Mesendoderm (in vitro differentiated cells): ENCODE measurements around the gene ANGPTL2.
A peak's percentile ranks its signal among the peaks of the same experiment; 100 is the strongest.

Experiments
- DNase-seq: peaks from one replicate; pipeline ENCODE4 v3.0.0; 2013
- H2AK5ac ChIP-seq: 2 replicates; pipeline ENCODE4 v1.6.1; 2013; ENCODE audit warnings: low read length, inconsistent platforms
- H2BK120ac ChIP-seq: 2 replicates; pipeline ENCODE4 v1.6.1; 2013; ENCODE audit warnings: low read depth, mild to moderate bottlenecking, low read length, moderate library complexity, mixed read lengths
- H2BK15ac ChIP-seq: replicated peaks from 2 replicates; pipeline ENCODE4 v1.6.1; 2013; ENCODE audit warnings: low read depth, mild to moderate bottlenecking, moderate library complexity
- H2BK5ac ChIP-seq: 2 replicates; pipeline ENCODE4 v1.6.1; 2013; ENCODE audit warnings: low read length, inconsistent platforms
- H3K18ac ChIP-seq: 2 replicates; pipeline ENCODE4 v1.6.1; 2013; ENCODE audit warnings: mild to moderate bottlenecking, low read length, mixed read lengths
- H3K23ac ChIP-seq: one replicate; pipeline ENCODE4 v1.6.1; 2013; ENCODE audit warnings: low read length
- H3K27ac ChIP-seq: 2 replicates; pipeline ENCODE4 v1.5.1; 2013; ENCODE audit warnings: low read depth, mild to moderate bottlenecking, inconsistent platforms, low read length, moderate library complexity
- H3K27me3 ChIP-seq: 2 replicates; pipeline ENCODE4 v1.6.1; 2013; ENCODE audit warnings: low read length, control low read depth, mild to moderate bottlenecking, inconsistent platforms; ENCODE audit not compliant: insufficient read depth, poor library complexity
- H3K36me3 ChIP-seq: 2 replicates; pipeline ENCODE4 v1.6.1; 2013; ENCODE audit warnings: low read length, inconsistent platforms; ENCODE audit not compliant: control insufficient read depth, insufficient read depth
- H3K4ac ChIP-seq: one replicate; pipeline ENCODE4 v1.6.1; 2013; ENCODE audit warnings: low read depth, mild to moderate bottlenecking, low read length, moderate library complexity
- H3K4me1 ChIP-seq: 2 replicates; pipeline ENCODE4 v1.6.1; 2013; ENCODE audit warnings: low read depth, low read length, inconsistent platforms; ENCODE audit not compliant: control insufficient read depth
- H3K4me2 ChIP-seq: 2 replicates; pipeline ENCODE4 v1.6.1; 2013; ENCODE audit warnings: low read length
- H3K4me3 ChIP-seq: 2 replicates; pipeline ENCODE4 v1.5.1; 2013; ENCODE audit warnings: mild to moderate bottlenecking, low read length
- H3K56ac ChIP-seq: one replicate; pipeline ENCODE4 v1.6.1; 2013; ENCODE audit warnings: low read length
- H3K79me1 ChIP-seq: 2 replicates; pipeline ENCODE4 v1.6.1; 2013; ENCODE audit warnings: low read length, inconsistent platforms
- H3K79me2 ChIP-seq: 2 replicates; pipeline ENCODE4 v1.6.1; 2013; ENCODE audit warnings: mild to moderate bottlenecking, low read length; ENCODE audit not compliant: control insufficient read depth, insufficient read depth
- H3K9ac ChIP-seq: 2 replicates; pipeline ENCODE4 v1.6.1; 2013; ENCODE audit warnings: low read length, inconsistent platforms
- H4K5ac ChIP-seq: one replicate; pipeline ENCODE4 v1.6.1; 2013; ENCODE audit warnings: low read length
- H4K8ac ChIP-seq: one replicate; pipeline ENCODE4 v1.6.1; 2013; ENCODE audit warnings: low read depth, mild to moderate bottlenecking, control low read depth, low read length, moderate library complexity
- WGBS: extraction: QIAGEN DNeasy Blood & Tissue Kit; methylation state at CpG from one replicate; pipeline ENCODE4 v1.1.7; 2013; ENCODE audit warnings: low lambda C conversion rate, missing lambda C conversion rate; ENCODE audit not compliant: insufficient coverage; ENCODE audit errors: extremely low coverage; 5-methylcytosine and 5-hydroxymethylcytosine counted together

Gene ANGPTL2

GRCh38 chr9:127136880-127137639, 14.6 kb upstream of the ANGPTL2 start:
- Histone ChIP-seq H3K36me3 (no peaks in the 10 kb centered on the region), H3K23ac (no peak overlapping the region), H3K79me2 (no peaks in the 10 kb centered on the region), H3K18ac (no peak overlapping the region), H3K4me3 (no peak overlapping the region), H3K56ac (no peak overlapping the region), H4K5ac (no peak overlapping the region), H2AK5ac (no peak overlapping the region), H3K27ac (no peak overlapping the region), H2BK120ac (no peak overlapping the region), H3K9ac (no peak overlapping the region), H3K4ac (no peak overlapping the region), H2BK5ac (no peak overlapping the region), H4K8ac (no peak overlapping the region), H3K4me1 (peaks cover 12% of the 10 kb centered on the region), H3K4me2 (no peak overlapping the region), H2BK15ac (no peak overlapping the region), H3K79me1 (no peaks in the 10 kb centered on the region), H3K27me3 (no peaks in the 10 kb centered on the region)
- no peak for DNase-seq
- WGBS = no CpG with 5 or more reads among the region's 5 CpGs

- Histone ChIP-seq H4K5ac (no peak overlapping the region), H3K4me3 (no peak overlapping the region), H2AK5ac (no peak overlapping the region), H3K18ac (no peak overlapping the region), H4K8ac (no peak overlapping the region), H2BK5ac (no peak overlapping the region), H3K27me3 (no peaks in the 10 kb centered on the region), H3K4me2 (no peak overlapping the region), H3K27ac (no peak overlapping the region), H3K79me2 (no peaks in the 10 kb centered on the region), H3K4ac (no peak overlapping the region), H2BK120ac (no peak overlapping the region), H3K79me1 (no peaks in the 10 kb centered on the region), H3K36me3 (no peaks in the 10 kb centered on the region), H3K56ac (no peak overlapping the region), H3K9ac (no peak overlapping the region), H3K23ac (no peak overlapping the region), H2BK15ac (no peak overlapping the region), H3K4me1 (peaks cover 19% of the 10 kb centered on the region)
- WGBS = no CpG with 5 or more reads among the region's 8 CpGs
- DNase-seq = no peak
Measured at GRCh38 chr9:127136081-127136879, 13.8 kb upstream of the ANGPTL2 start.

DNA sequence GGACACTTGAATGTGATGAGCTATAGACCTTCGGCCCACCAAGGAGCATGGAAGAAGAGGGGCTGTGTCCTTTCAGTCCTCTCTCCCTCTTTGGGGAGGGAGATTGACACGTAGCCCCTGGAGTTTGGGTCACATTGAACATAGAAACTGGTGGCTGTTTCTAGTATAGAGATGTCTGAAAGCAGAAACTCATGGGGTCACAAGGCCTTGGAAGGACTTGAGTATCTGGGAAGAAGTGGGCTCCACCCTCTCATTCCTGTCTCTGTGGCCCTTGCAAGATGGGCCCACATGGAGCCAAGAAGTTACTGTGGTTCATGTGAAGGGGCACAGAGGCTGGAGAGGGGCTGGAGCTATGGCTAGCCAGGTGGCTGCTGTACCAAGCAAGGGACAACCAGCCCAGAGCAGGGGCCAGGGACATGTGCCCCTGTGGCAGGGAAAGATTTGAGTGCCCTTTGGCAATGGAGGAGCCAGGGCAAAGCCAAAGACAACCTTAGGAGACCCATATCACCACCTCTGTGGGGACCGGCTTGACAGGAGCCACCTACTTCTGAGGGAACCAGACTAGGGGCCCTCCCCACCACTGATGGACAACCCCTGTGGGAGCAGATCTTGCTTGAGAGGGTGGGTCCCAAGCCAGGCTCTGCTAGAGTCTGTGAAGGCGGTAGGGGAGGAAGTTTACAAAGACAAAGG, 12.8 kb upstream of the ANGPTL2 start:
- Histone ChIP-seq H3K56ac (no peak overlapping the region), H3K23ac (no peak overlapping the region), H3K4me3 (no peak overlapping the region), H4K8ac (no peak overlapping the region), H3K79me1 (no peaks in the 10 kb centered on the region), H3K27ac (no peak overlapping the region), H3K9ac (no peak overlapping the region), H2BK15ac (no peak overlapping the region), H3K4me2 (no peak overlapping the region), H3K4me1 (peaks cover 19% of the 10 kb centered on the region), H4K5ac (no peak overlapping the region), H2AK5ac (no peak overlapping the region), H2BK5ac (no peak overlapping the region), H3K18ac (no peak overlapping the region), H3K27me3 (no peaks in the 10 kb centered on the region), H3K36me3 (no peaks in the 10 kb centered on the region), H2BK120ac (no peak overlapping the region), H3K79me2 (no peaks in the 10 kb centered on the region), H3K4ac (no peak overlapping the region)
- DNase-seq = no peak
- WGBS = no CpG with 5 or more reads among the region's 4 CpGs

DNA sequence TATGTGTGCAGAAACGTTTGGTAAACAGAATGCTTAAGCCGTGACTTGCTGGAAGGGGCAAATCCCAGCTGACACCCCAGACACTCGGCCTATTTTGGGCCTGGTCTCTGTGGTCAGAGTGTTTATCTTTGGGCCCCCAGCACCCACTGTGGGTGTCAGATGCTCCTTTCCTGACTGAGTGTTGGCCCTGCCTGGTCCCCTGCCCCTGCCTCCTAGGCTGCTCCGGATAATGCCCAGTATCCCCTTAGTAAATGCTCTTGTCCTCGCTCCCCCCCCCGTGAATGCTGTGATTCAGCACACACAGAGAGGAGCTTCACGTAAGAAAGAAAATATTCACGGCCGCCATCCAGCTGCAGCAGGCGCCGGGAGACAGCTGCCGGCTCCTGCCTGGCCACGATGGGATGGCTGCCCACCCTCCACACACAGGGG, 11.3 kb upstream of the ANGPTL2 start:
- Histone ChIP-seq H4K8ac (no peak overlapping the region), H3K4me3 (no peak overlapping the region), H3K56ac (peak overlapping the region; percentile 28), H3K36me3 (no peaks in the 10 kb centered on the region), H3K4me2 (no peak overlapping the region), H3K18ac (no peak overlapping the region), H3K27ac (no peak overlapping the region), H3K4ac (no peak overlapping the region), H2BK120ac (no peak overlapping the region), H3K23ac (peak overlapping the region; percentile 35), H3K27me3 (no peaks in the 10 kb centered on the region), H2BK15ac (no peak overlapping the region), H2AK5ac (no peak overlapping the region), H2BK5ac (no peak overlapping the region), H3K9ac (no peak overlapping the region), H3K79me2 (no peaks in the 10 kb centered on the region), H3K4me1 (peaks cover 20% of the 10 kb centered on the region), H3K79me1 (no peaks in the 10 kb centered on the region), H4K5ac (no peak overlapping the region)
- WGBS = no CpG with 5 or more reads among the region's 13 CpGs
- peak; percentile 66 for DNase-seq

- H2BK5ac ChIP-seq = no peak overlapping the region
- no peaks in the 10 kb centered on the region for H3K36me3 ChIP-seq
- H3K56ac ChIP-seq = peak overlapping the region; percentile 18
- H3K27me3 ChIP-seq = no peaks in the 10 kb centered on the region
- no peak overlapping the region for H2BK120ac ChIP-seq
- H4K8ac ChIP-seq = no peak overlapping the region
- H3K4me2 ChIP-seq = no peak overlapping the region
- H3K79me2 ChIP-seq = no peaks in the 10 kb centered on the region
- H3K4me3 ChIP-seq = no peak overlapping the region
- H2BK15ac ChIP-seq = no peak overlapping the region
- H3K79me1 ChIP-seq = no peaks in the 10 kb centered on the region
- peak; percentile 73 for DNase-seq
- no CpG with 5 or more reads among the region's 15 CpGs for WGBS
- H3K23ac ChIP-seq = no peak overlapping the region
- H3K4ac ChIP-seq = no peak overlapping the region
- peaks cover 20% of the 10 kb centered on the region for H3K4me1 ChIP-seq
- H3K18ac ChIP-seq = no peak overlapping the region
- H4K5ac ChIP-seq = no peak overlapping the region
- H3K9ac ChIP-seq = no peak overlapping the region
- H3K27ac ChIP-seq = no peak overlapping the region
- H2AK5ac ChIP-seq = no peak overlapping the region
Measured at GRCh38 chr9:127132921-127133647, 10.6 kb upstream of the ANGPTL2 start.
